ENCODE data around the gene LCT.

- TF ChIP-seq CTCF (IDR thresholded peaks at IDR 0.05) (no peak), POLR2A (IDR thresholded peaks at IDR 0.05) (no peak)
Measured at GRCh38 chr2:135786823-135787222, 50.2 kb downstream of the LCT start.
